ENCODE measurements around the gene ELK3. TPM values are rescaled to one million over a fixed set of nuclear protein-coding genes. Genes with fewer than 3 reads are reported as not detected.
A peak's percentile ranks its signal among the peaks of the same experiment; 100 is the strongest.

ELK3 gene
- total and polyA plus RNA-seq, 5 experiments from 2014 or later, result 7.5 to 46.1 (median 18.9) TPM

DNA sequence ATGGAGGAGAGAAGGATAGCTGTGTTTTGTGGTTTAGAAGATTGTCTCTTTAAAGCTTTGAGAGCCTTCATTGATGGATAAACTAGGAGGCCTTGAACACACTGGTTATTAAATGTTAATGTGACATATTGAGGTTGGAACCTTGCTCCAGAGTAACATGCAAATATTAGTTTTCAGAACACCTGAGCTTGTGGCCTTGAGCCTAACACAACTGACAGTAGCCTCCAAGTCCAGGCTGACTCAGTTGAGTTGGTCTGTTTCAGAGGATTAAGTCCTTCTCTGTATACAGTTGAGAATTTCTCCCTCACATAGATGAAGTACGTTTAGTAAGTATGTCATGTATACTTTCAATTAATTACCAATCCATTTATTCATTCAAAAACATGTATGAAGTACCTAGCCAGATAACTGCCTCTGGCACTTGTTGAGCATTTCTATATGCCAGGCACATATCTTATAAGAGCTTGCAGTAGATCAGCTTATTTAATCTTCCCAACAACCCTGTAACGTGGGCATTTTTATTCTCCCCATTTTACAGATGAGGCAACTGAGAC lies 63.5 kb downstream of the ELK3 start:
- POLR2A ChIA-PET, result no interaction called here
- no peaks in the 10 kb centered on the region for H3K27me3 Mint-ChIP-seq
- no peak for ATAC-seq
- DNase-seq, result no peak
- H3K4me3 Mint-ChIP-seq, result peak overlapping the region in 1 of 10 donors; percentile 17
- peaks cover 0 to 41% (median 19%) of the 10 kb centered on the region in 3 donors for H3K36me3 Mint-ChIP-seq
- peaks cover 3 to 23% (median 9%) of the 10 kb centered on the region in 4 donors for H3K4me1 Mint-ChIP-seq
- no peaks in the 10 kb centered on the region for H3K9me3 Mint-ChIP-seq
- peak overlapping the region in 2 of 10 donors; percentile 75 to 79 for H3K27ac Mint-ChIP-seq

GRCh38 chr12:96258104-96258961 lies 64.2 kb downstream of the ELK3 start:
- DNase-seq (peak in 7 of 10 donors; percentile 6 to 57 (median 37)), ATAC-seq (peak; percentile 74 to 94)
- H3K9me3 Mint-ChIP-seq, result no peaks in the 10 kb centered on the region
- POLR2A ChIA-PET, result no interaction called here
- peak overlapping the region in 1 of 10 donors; percentile 17 for H3K4me3 Mint-ChIP-seq
- H3K27me3 Mint-ChIP-seq, result no peaks in the 10 kb centered on the region
- peaks cover 3 to 23% (median 8%) of the 10 kb centered on the region in 4 donors for H3K4me1 Mint-ChIP-seq
- H3K36me3 Mint-ChIP-seq, result peaks cover 0 to 42% (median 19%) of the 10 kb centered on the region in 3 donors
- H3K27ac Mint-ChIP-seq, result peak overlapping the region in 3 of 10 donors; percentile 54 to 79 (median 75)

DNA sequence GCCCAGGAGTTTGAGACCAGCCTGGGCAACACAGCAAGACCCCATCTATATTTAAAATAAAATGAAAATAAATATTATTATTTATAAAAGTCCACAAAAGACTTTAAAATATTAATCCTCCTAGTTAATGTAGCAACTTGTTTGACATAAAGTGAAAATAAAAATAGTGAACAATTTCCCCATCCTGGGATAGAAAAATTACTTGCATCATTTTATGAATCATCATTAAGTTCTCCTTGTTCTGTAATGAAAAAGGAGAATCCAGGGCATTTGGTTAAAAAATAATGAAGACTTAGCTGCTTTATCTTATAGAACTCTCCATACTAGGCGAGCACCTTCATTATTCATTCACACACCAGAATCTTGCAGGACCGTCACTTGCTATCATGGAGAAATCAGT lies 66.1 kb downstream of the ELK3 start:
- ATAC-seq (no peak), DNase-seq (no peak)
- Mint-ChIP-seq H3K9me3 (no peaks in the 10 kb centered on the region), H3K4me3 (no peak overlapping the region), H3K27me3 (no peaks in the 10 kb centered on the region), H3K27ac (peak overlapping the region in 6 of 10 donors; percentile 26 to 81 (median 62)), H3K36me3 (peaks cover 0 to 58% (median 24%) of the 10 kb centered on the region in 3 donors), H3K4me1 (peaks cover 0 to 17% (median 8%) of the 10 kb centered on the region in 4 donors)
- POLR2A ChIA-PET, result no interaction called here

DNA sequence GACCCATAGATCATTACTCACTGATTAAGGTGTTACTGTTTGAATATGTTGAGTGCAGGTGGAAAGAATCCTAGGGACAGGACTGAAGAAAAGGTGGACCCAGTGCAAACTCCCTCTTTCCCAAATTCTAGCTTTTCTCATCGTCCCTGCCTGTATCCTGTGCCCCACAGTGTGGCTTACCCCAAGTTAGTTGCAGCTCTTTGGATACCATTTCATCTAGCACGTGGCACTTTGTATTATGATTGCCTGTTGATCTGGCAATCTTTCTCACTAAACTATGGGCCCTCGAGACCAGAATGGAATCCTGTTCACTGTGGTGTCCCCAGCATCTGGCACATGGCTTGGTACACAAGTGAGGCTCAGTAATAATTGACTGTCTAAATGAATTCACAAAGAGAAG lies 66.5 kb downstream of the ELK3 start:
- DNase-seq (no peak), ATAC-seq (no peak)
- Mint-ChIP-seq H3K9me3 (no peaks in the 10 kb centered on the region), H3K4me1 (peaks cover 0 to 15% (median 9%) of the 10 kb centered on the region in 4 donors), H3K27me3 (no peaks in the 10 kb centered on the region), H3K4me3 (no peak overlapping the region), H3K36me3 (peaks cover 0 to 60% (median 24%) of the 10 kb centered on the region in 3 donors), H3K27ac (peak overlapping the region; percentile 17 to 81 (median 48))
- POLR2A ChIA-PET, result no interaction called here

- Mint-ChIP-seq H3K36me3 (peaks cover 0 to 65% (median 24%) of the 10 kb centered on the region in 3 donors), H3K27ac (peak overlapping the region in 6 of 10 donors; percentile 20 to 89 (median 46)), H3K27me3 (no peaks in the 10 kb centered on the region), H3K9me3 (no peaks in the 10 kb centered on the region), H3K4me1 (peaks cover 2 to 15% (median 9%) of the 10 kb centered on the region in 4 donors), H3K4me3 (no peak overlapping the region)
- DNase-seq, result no peak
- ATAC-seq, result no peak
- POLR2A ChIA-PET, result interaction anchor here (0.5 kb wide), 1 partner anchor 155 kb away, joined by 4 read pairs; no protein-coding TSS in a partner anchor
These were observed 67.4 kb downstream of the ELK3 start for GRCh38 chr12:96261557-96261956.

GRCh38 chr12:96263449-96263902 lies 69.3 kb downstream of the ELK3 start:
- POLR2A ChIA-PET, result interaction anchor here (1.4 kb wide), 1 partner anchor 21 kb away, joined by 4 read pairs; no protein-coding TSS in a partner anchor
- Mint-ChIP-seq H3K27ac (peak overlapping the region in 9 of 10 donors; percentile 28 to 88 (median 72)), H3K36me3 (peaks cover 0 to 78% (median 24%) of the 10 kb centered on the region in 3 donors), H3K27me3 (no peaks in the 10 kb centered on the region), H3K4me3 (no peak overlapping the region), H3K4me1 (peaks cover 5 to 14% (median 9%) of the 10 kb centered on the region in 4 donors), H3K9me3 (no peaks in the 10 kb centered on the region)
- no peak for DNase-seq
- no peak for ATAC-seq

DNA sequence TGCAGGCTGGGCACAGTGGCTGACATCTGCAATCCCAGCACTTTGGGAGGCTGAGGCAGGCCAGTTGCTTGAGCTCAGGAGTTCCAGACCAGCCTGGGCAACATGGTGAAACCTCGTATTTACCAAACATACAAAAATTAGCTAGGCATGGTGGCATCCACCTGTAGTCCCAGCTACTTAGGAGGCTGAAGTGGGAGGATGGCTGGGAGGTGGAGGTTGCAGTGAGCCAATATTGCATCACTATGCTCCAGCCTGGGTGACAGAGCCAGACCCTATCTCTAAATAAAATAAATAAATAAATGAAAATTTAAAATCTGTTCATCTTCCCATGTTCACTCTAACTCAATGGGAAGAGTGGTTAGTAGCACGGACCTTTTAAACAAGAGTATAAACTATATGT lies 71.2 kb downstream of the ELK3 start:
- peak overlapping the region in 1 of 10 donors; percentile 40 for H3K4me3 Mint-ChIP-seq

DNA sequence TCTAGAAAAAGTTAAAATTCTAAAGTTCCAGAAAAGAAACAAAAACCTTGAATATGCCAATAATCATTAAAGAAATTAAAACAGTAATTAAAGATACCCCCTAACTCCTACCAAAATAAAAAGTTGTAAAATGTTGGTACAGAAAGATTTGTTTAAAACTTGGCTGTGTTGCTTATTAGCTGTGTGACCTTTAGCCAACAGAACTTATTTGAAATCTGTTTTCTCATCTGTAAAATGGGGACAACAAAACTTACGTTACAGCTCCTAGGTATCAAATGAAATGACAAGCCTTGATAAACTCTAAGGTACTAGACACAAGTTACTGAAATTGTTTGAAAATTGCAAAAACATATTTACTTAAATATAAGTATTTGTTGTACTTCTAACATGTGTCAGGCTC lies 71.7 kb downstream of the ELK3 start:
- H3K27me3 Mint-ChIP-seq, result no peaks in the 10 kb centered on the region
- H3K36me3 Mint-ChIP-seq, result peaks cover 0 to 79% (median 17%) of the 10 kb centered on the region in 3 donors
- no peak overlapping the region for H3K4me3 Mint-ChIP-seq
- H3K9me3 Mint-ChIP-seq, result no peaks in the 10 kb centered on the region
- no peak for ATAC-seq
- no peak for DNase-seq
- H3K4me1 Mint-ChIP-seq, result peaks cover 10 to 16% (median 12%) of the 10 kb centered on the region in 4 donors
- peak overlapping the region in 3 of 10 donors; percentile 10 to 43 (median 32) for H3K27ac Mint-ChIP-seq
- POLR2A ChIA-PET, result no interaction called here

More for the DNA sequence above, 71.2 kb downstream of the ELK3 start:
- ATAC-seq (no peak), DNase-seq (no peak)
- Mint-ChIP-seq H3K27ac (peak overlapping the region in 7 of 10 donors; percentile 20 to 77 (median 44)), H3K27me3 (no peaks in the 10 kb centered on the region), H3K9me3 (no peaks in the 10 kb centered on the region), H3K4me1 (peaks cover 11 to 20% (median 12%) of the 10 kb centered on the region in 4 donors), H3K36me3 (peaks cover 0 to 79% (median 17%) of the 10 kb centered on the region in 3 donors)
- POLR2A ChIA-PET, result no interaction called here

DNA sequence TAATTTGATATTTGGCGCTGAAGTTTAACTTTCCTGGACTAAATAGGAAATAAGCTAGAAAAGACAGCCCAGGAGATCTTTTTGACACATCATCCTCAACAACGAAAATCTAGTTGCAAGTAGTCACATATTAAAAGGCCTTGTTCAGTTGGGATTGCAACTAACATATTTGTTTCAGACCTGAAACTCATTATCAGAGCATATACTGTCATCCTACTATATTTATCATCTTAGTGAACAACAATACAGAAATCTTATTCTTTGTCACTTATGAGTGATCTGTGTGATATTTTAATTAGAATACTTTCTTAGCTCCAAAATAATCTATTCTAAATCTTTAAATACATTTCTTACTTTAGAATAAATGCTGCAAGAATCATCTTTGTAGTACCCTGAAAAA lies 72.1 kb downstream of the ELK3 start:
- H3K4me1 Mint-ChIP-seq, result peaks cover 8 to 14% (median 12%) of the 10 kb centered on the region in 4 donors
- peak overlapping the region in 4 of 10 donors; percentile 10 to 57 (median 38) for H3K27ac Mint-ChIP-seq
- peaks cover under 1 to 79% (median 15%) of the 10 kb centered on the region in 3 donors for H3K36me3 Mint-ChIP-seq
- ATAC-seq (no peak), DNase-seq (no peak)
- no peaks in the 10 kb centered on the region for H3K27me3 Mint-ChIP-seq
- POLR2A ChIA-PET, result no interaction called here
- no peaks in the 10 kb centered on the region for H3K9me3 Mint-ChIP-seq
- no peak overlapping the region for H3K4me3 Mint-ChIP-seq

DNA sequence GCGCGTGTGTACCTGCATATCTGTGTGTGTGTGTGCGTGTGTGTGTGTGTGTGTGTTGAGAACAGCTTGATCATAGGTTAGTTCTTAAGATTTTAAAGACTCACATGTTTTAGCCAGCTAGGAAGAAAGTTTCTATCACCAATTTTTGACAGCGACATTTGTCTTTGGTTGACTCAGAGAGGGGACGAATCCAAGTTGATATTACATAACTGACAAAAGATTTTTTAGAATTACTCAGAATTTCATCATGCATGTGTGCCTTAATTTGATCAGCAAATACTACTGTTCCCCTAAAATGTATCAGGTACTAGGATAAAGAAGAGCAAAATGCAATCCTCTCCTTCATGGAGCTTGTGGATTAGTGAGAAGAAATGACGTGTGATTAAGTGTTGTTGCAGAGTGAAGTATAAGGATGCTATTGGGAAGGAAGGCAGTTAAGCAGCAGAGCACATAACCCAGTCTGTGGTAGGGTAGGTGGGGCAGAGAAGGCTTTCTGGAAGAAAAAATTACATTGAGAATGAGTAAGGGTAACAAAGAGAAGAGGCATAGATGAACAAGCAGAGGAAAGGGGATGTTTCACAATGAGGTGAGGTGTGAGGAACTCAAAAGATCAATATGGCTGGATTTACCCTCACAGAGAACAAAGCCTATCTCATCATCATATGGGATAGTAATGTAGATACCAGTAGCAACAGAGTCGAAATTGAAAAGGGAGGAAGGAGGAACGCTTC lies 77.5 kb downstream of the ELK3 start:
- H3K9me3 Mint-ChIP-seq, result no peaks in the 10 kb centered on the region
- peaks cover 6 to 31% (median 22%) of the 10 kb centered on the region in 4 donors for H3K4me1 Mint-ChIP-seq
- POLR2A ChIA-PET, result interaction anchor here (0.8 kb wide), 1 partner anchor 128 kb away, joined by 3 read pairs; no protein-coding TSS in a partner anchor
- DNase-seq (no peak), ATAC-seq (no peak)
- H3K27ac Mint-ChIP-seq, result peak overlapping the region in 9 of 10 donors; percentile 7 to 88 (median 53)
- H3K36me3 Mint-ChIP-seq, result peaks cover 10 to 74% (median 17%) of the 10 kb centered on the region in 3 donors
- H3K27me3 Mint-ChIP-seq, result no peaks in the 10 kb centered on the region
- no peak overlapping the region for H3K4me3 Mint-ChIP-seq

DNA sequence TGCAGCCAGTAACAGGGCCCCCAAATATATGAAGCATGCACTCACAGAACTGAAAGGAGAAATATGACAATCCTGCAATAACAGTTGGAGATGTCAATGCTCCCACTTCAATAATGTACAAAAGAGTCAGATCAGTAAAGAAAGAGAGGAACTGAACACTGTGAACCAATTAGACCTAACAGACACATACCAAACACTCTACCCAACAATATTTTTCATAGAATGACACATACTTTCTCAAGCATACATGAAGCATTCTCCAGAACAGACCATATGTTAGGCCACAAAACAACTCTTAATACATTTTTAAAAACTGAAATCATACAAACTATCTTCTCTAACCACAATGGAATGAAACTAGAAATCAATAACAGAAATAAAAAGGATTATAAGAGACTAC lies 80.2 kb downstream of the ELK3 start:
- POLR2A ChIA-PET, result no interaction called here
- Mint-ChIP-seq H3K27ac (peak overlapping the region in 7 of 10 donors; percentile 5 to 54 (median 39)), H3K4me1 (peaks cover 6 to 27% (median 18%) of the 10 kb centered on the region in 4 donors), H3K9me3 (no peaks in the 10 kb centered on the region), H3K4me3 (no peak overlapping the region), H3K36me3 (peaks cover 10 to 67% (median 17%) of the 10 kb centered on the region in 3 donors), H3K27me3 (no peaks in the 10 kb centered on the region)
- DNase-seq (no peak), ATAC-seq (no peak)

- no peaks in the 10 kb centered on the region for H3K9me3 Mint-ChIP-seq
- DNase-seq, result no peak
- no peak overlapping the region for H3K4me3 Mint-ChIP-seq
- H3K27me3 Mint-ChIP-seq, result no peaks in the 10 kb centered on the region
- peaks cover 5 to 15% (median 12%) of the 10 kb centered on the region in 4 donors for H3K4me1 Mint-ChIP-seq
- H3K27ac Mint-ChIP-seq, result peak overlapping the region in 6 of 10 donors; percentile 0 to 73 (median 33)
- POLR2A ChIA-PET, result interaction anchor here (1.0 kb wide), 1 partner anchor 114 kb away, joined by 3 read pairs; no protein-coding TSS in a partner anchor
- H3K36me3 Mint-ChIP-seq, result peaks cover 18 to 94% (median 39%) of the 10 kb centered on the region in 3 donors
- no peak for ATAC-seq
These were observed 91.0 kb downstream of the ELK3 start for GRCh38 chr12:96285158-96285557.

Data from naive thymus-derived CD8-positive, alpha-beta T cell (primary cell).